ENCODE data around the gene LRRC66. TPM values are rescaled to one million over a fixed set of nuclear protein-coding genes. Genes with fewer than 3 reads are reported as not detected.
A peak's percentile ranks its signal among the peaks of the same experiment; 100 is the strongest.

The LRRC66 gene
- total and polyA plus RNA-seq, 2 of the 13 experiments (the other 11 are each of a cell fraction or from before 2014, with no cell fraction given) = not detected

DNA sequence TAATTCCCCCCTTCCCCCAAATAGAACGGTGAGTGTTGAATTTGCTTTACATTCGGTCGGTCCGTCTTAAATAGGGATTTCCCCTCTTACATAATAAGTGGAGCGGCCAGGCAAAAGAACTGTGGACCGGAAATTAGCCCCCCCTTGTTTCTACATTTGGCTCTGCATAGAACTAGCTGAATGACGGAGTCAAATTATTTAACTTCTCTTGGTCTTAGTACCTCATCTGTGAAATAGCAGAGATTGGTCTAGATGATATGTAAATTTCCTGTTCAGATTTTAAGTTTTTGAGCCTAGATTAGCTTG, 32.3 kb upstream of the LRRC66 start (continued):
- no peak for TF ChIP-seq SRSF1 (optimal IDR thresholded peaks at IDR 0.05; ENCODE audit: low read depth, low read length)
- TF ChIP-seq PRPF4 (IDR thresholded peaks at IDR 0.05; ENCODE audit: low read depth, low read length, poor library complexity, severe bottlenecking) = no peak
- no peak for TF ChIP-seq ZNF619 (CRISPR knock-in tag; IDR thresholded peaks at IDR 0.05)
- no peak for TF ChIP-seq BRD4 (CRISPR knock-in tag; IDR thresholded peaks at IDR 0.05)
- peak; percentile 85; the same call in 1 of the 2 replicates for TF ChIP-seq DNMT3B (CRISPR knock-in tag; conservative IDR thresholded peaks at IDR 0.05)
- TF ChIP-seq, protein P1, sequence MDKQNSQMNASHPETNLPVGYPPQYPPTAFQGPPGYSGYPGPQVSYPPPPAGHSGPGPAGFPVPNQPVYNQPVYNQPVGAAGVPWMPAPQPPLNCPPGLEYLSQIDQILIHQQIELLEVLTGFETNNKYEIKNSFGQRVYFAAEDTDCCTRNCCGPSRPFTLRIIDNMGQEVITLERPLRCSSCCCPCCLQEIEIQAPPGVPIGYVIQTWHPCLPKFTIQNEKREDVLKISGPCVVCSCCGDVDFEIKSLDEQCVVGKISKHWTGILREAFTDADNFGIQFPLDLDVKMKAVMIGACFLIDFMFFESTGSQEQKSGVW (CRISPR knock-in tag; IDR thresholded peaks at IDR 0.05; ENCODE audit: borderline replicate concordance) = no peak
- TF ChIP-seq ZFX (CRISPR knock-in tag; IDR thresholded peaks at IDR 0.05; ENCODE audit: low read depth) = no peak; the same call in 1 of the 2 replicates
- TF ChIP-seq U2AF2 (IDR thresholded peaks at IDR 0.05; ENCODE audit: low read depth, low read length) = no peak
- TF ChIP-seq ZNF562 (CRISPR knock-in tag; IDR thresholded peaks at IDR 0.05; ENCODE audit: borderline replicate concordance) = no peak
- TF ChIP-seq, protein P2, sequence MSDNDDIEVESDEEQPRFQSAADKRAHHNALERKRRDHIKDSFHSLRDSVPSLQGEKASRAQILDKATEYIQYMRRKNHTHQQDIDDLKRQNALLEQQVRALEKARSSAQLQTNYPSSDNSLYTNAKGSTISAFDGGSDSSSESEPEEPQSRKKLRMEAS (IDR thresholded peaks at IDR 0.05) = no peak
- TF ChIP-seq, protein P3, sequence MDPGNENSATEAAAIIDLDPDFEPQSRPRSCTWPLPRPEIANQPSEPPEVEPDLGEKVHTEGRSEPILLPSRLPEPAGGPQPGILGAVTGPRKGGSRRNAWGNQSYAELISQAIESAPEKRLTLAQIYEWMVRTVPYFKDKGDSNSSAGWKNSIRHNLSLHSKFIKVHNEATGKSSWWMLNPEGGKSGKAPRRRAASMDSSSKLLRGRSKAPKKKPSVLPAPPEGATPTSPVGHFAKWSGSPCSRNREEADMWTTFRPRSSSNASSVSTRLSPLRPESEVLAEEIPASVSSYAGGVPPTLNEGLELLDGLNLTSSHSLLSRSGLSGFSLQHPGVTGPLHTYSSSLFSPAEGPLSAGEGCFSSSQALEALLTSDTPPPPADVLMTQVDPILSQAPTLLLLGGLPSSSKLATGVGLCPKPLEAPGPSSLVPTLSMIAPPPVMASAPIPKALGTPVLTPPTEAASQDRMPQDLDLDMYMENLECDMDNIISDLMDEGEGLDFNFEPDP (CRISPR knock-in tag; conservative IDR thresholded peaks at IDR 0.05) = no peak
- TF ChIP-seq, protein P4, sequence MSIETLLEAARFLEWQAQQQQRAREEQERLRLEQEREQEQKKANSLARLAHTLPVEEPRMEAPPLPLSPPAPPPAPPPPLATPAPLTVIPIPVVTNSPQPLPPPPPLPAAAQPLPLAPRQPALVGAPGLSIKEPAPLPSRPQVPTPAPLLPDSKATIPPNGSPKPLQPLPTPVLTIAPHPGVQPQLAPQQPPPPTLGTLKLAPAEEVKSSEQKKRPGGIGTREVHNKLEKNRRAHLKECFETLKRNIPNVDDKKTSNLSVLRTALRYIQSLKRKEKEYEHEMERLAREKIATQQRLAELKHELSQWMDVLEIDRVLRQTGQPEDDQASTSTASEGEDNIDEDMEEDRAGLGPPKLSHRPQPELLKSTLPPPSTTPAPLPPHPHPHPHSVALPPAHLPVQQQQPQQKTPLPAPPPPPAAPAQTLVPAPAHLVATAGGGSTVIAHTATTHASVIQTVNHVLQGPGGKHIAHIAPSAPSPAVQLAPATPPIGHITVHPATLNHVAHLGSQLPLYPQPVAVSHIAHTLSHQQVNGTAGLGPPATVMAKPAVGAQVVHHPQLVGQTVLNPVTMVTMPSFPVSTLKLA (IDR thresholded peaks at IDR 0.05) = no peak
- TF ChIP-seq, protein P5, sequence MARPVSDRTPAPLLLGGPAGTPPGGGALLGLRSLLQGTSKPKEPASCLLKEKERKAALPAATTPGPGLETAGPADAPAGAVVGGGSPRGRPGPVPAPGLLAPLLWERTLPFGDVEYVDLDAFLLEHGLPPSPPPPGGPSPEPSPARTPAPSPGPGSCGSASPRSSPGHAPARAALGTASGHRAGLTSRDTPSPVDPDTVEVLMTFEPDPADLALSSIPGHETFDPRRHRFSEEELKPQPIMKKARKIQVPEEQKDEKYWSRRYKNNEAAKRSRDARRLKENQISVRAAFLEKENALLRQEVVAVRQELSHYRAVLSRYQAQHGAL (CRISPR knock-in tag; IDR thresholded peaks at IDR 0.05; ENCODE audit: not compliant biosample characterization) = peak; percentile 55
- no peak for TF ChIP-seq RARA (CRISPR knock-in tag; IDR thresholded peaks at IDR 0.05)
- TF ChIP-seq MIXL1 (CRISPR knock-in tag; IDR thresholded peaks at IDR 0.05) = peak; percentile 71; the same call in 1 of the 2 replicates
- no peak for TF ChIP-seq AGO2 (optimal IDR thresholded peaks at IDR 0.05; ENCODE audit: low read depth, low read length)
- TF ChIP-seq HHEX (CRISPR knock-in tag; IDR thresholded peaks at IDR 0.05) = no peak
- TF ChIP-seq NFKBIZ (CRISPR knock-in tag; IDR thresholded peaks at IDR 0.05) = peak; percentile 98; the same call in 1 of the 2 replicates
- peak; percentile 79 for TF ChIP-seq HNF4A (CRISPR knock-in tag; IDR thresholded peaks at IDR 0.05)
- no peak for TF ChIP-seq PLRG1 (conservative IDR thresholded peaks at IDR 0.05)
- TF ChIP-seq AKAP8 (CRISPR knock-in tag; IDR thresholded peaks at IDR 0.05) = no peak
- TF ChIP-seq ZNF615 (CRISPR knock-in tag; IDR thresholded peaks at IDR 0.05; ENCODE audit: borderline replicate concordance) = no peak
- TF ChIP-seq, protein P6, sequence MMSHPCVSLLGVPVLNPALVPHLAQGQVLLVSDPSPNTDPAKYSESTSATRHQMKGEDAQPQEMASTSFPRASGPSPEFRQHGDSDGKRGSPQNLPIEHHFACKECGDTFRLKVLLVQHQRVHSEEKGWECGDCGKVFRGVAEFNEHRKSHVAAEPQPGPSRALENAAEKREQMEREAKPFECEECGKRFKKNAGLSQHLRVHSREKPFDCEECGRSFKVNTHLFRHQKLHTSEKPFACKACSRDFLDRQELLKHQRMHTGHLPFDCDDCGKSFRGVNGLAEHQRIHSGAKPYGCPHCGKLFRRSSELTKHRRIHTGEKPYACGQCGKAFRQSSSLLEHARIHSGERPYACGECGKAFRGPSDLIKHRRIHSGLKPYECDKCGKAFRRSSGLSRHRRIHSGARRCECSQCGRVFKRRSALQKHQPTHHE (CRISPR knock-in tag; IDR thresholded peaks at IDR 0.05; ENCODE audit: borderline replicate concordance) = no peak; the same call in 1 of the 2 replicates
- TF ChIP-seq ZBTB1 (CRISPR knock-in tag; IDR thresholded peaks at IDR 0.05; ENCODE audit: borderline replicate concordance) = no peak
- no peak for TF ChIP-seq ATAD3A (CRISPR knock-in tag; IDR thresholded peaks at IDR 0.05)

Data from HepG2 (cell line).